Measurements from ENCODE around the gene CSNK1E.

- TF ChIP-seq CTCF (IDR thresholded peaks at IDR 0.05; ENCODE audit: poor library complexity): no peak
- no peak for TF ChIP-seq EZH2 (IDR thresholded peaks at IDR 0.05; ENCODE audit: borderline replicate concordance)
Observed at GRCh38 chr22:38299770-38300102, 17.5 kb downstream of the CSNK1E start.
